K562 (cell line): ENCODE data around the gene CFAP53.
"Not testable (repeated sequence)": the region's sequence is repeated elsewhere in the genome, so short reads cannot be mapped to it uniquely, and the experiment has no call there.

Experiments
- ASH1L ChIP-seq: fragments of 450-650 bp; IDR thresholded peaks from 2 replicates; pipeline ENCODE4 v1.6.1; 2018; ENCODE audit warnings: borderline replicate concordance, mild to moderate bottlenecking, low read depth; ENCODE audit not compliant: partially characterized antibody
- NONO ChIP-seq, 2 experiments: fragments of 200-400 bp in 1 of 2; fragments of 450-650 bp in 1 of 2; formaldehyde crosslinking in 1 of 2; IDR thresholded peaks; 2 replicates each; pipeline ENCODE4 v1.6.1; 2017; ENCODE audit warnings: low read depth in 2 of 2, mild to moderate bottlenecking in 2 of 2, moderate library complexity in 2 of 2, low read length in 1 of 2
- POLR2A ChIP-seq: fragments of 450-650 bp; conservative IDR thresholded peaks from 2 replicates; pipeline ENCODE4 v1.6.1; 2016
- SRF ChIP-seq, 2 experiments: fragments of 250-450, 450-650 bp in 1 of 2; sonication (Bioruptor Pico) in 1 of 2; sonication (generic) in 1 of 2; formaldehyde crosslinking; IDR thresholded peaks; 2 replicates each; pipeline versions ENCODE4 v1.5.0 to v1.5.1; 2020 to 2022; ENCODE audit warnings: mild to moderate bottlenecking in 1 of 2, missing genetic modification reagents in 1 of 2
- ZNF274 ChIP-seq: IDR thresholded peaks from 2 replicates; pipeline ENCODE4 v1.6.1; 2011; ENCODE audit warnings: low read depth, mild to moderate bottlenecking, low read length, moderate library complexity, borderline replicate concordance
- ZNF436 ChIP-seq: fragments of 250-450, 450-650 bp; sonication (Bioruptor Pico); formaldehyde crosslinking; IDR thresholded peaks from 2 replicates; pipeline ENCODE4 v1.7.0; 2020; ENCODE audit warnings: mild to moderate bottlenecking

GRCh38 chr18:50288348-50289107 lies 22.2 kb upstream of the CFAP53 start:
- not testable (repeated sequence) for TF ChIP-seq POLR2A; ZNF274; ZNF436; ASH1L; SRF (CRISPR knock-in tag; IDR thresholded peaks at IDR 0.05); NONO (IDR thresholded peaks at IDR 0.05; ENCODE audit: low read depth in 2 of 2, low read length in 1 of 2)
